A549 (cell line): ENCODE measurements around the gene GNPAT.

Experiments
- CHD4 ChIP-seq: fragments of 200-600 bp; sonication (generic); IDR thresholded peaks from 2 replicates; pipeline ENCODE4 v1.6.1; 2016; ENCODE audit warnings: antibody characterized with exemption, mild to moderate bottlenecking, borderline replicate concordance
- CTCF ChIP-seq: fragments of >200 bp; sonication (Bioruptor Twin); formaldehyde crosslinking; IDR thresholded peaks from 3 replicates; pipeline ENCODE4 v1.5.1; 2016
- EP300 ChIP-seq, 2 experiments: fragments of >200 bp; sonication (Bioruptor Twin); formaldehyde crosslinking; IDR thresholded peaks; 2 replicates in 1 of 2; 3 replicates in 1 of 2; pipeline ENCODE4 v1.6.1; 2016 to 2017
- KDM5A ChIP-seq: fragments of 200-600 bp; sonication (generic); IDR thresholded peaks from 2 replicates; pipeline ENCODE4 v1.6.1; 2016; ENCODE audit warnings: antibody characterized with exemption, mild to moderate bottlenecking
- MYC ChIP-seq: IDR thresholded peaks from 2 replicates; pipeline ENCODE4 v1.6.1; 2012; ENCODE audit warnings: mild to moderate bottlenecking, inconsistent platforms, low read length, improper control_type of control experiment, borderline replicate concordance
- NR3C1 ChIP-seq: fragments of >200 bp; sonication (Bioruptor Twin); formaldehyde crosslinking; IDR thresholded peaks from 3 replicates; pipeline ENCODE4 v1.6.1; 2017
- SMC3 ChIP-seq: fragments of >200 bp; sonication (Bioruptor Twin); formaldehyde crosslinking; IDR thresholded peaks from 3 replicates; pipeline ENCODE4 v1.6.1; 2018; ENCODE audit warnings: inconsistent platforms

GRCh38 chr1:231201375-231201978, 39.5 kb upstream of the GNPAT start:
- TF ChIP-seq MYC (no peak), SMC3 (no peak), CTCF (no peak), CHD4 (no peak), EP300 (IDR thresholded peaks at IDR 0.05) (no peak), NR3C1 (no peak), KDM5A (no peak)
